ENCODE results near the gene ZNF138. TPM values are rescaled to one million over a fixed set of nuclear protein-coding genes. Genes with fewer than 3 reads are reported as not detected.

The ZNF138 gene
- total RNA-seq = 3.9 and 4.2 TPM in 2 replicates

GRCh38 chr7:64794171-64794844, at the start of gene ZNF138:
Gene ZNF138, plus strand, starts transcription at chr7:64794428. Its CDS starts 141 bp downstream, at chr7:64794569.

Other genes with a start within 250 kb of the ZNF138 start
- 7.3 and 13.6 TPM in 2 replicates for gene ZNF680, start 231.4 kb upstream of the ZNF138 start, total RNA-seq
- 1.8 and 2.0 TPM in 2 replicates for gene ZNF107, start 128.3 kb upstream of the ZNF138 start, total RNA-seq
- gene ZNF273, start 108.8 kb downstream of the ZNF138 start, total RNA-seq = 1.3 and 3.3 TPM in 2 replicates
- gene ZNF117, start 196.6 kb downstream of the ZNF138 start, total RNA-seq = 5.6 and 7.8 TPM in 2 replicates
- 12.1 and 17.1 TPM in 2 replicates for gene ERV3-1, start 212.3 kb downstream of the ZNF138 start, total RNA-seq